Measurements from ENCODE around the gene CREBBP. TPM values are rescaled to one million over a fixed set of nuclear protein-coding genes. Genes with fewer than 3 reads are reported as not detected.

CREBBP gene
- polyA plus RNA-seq, 1 donor (not counting 4 experiments of a cell fraction or from before 2014, with no cell fraction given), result 5.0 TPM

- H3K4me3 ChIP-seq (ENCODE audit: control insufficient read depth in 2 of 3, extremely low read depth in 1 of 3, insufficient read depth in 2 of 3, low read depth in 1 of 3, low read length in 3 of 3), result no peak overlapping the region
- TF ChIP-seq EZH2 (IDR thresholded peaks at IDR 0.05; ENCODE audit: low read length), result no peak
- TF ChIP-seq CTCF (optimal IDR thresholded peaks at IDR 0.05 in 1 of 3, IDR thresholded peaks at IDR 0.05 in 1 of 3, conservative IDR thresholded peaks at IDR 0.05 in 1 of 3; ENCODE audit: extremely low read depth in 1 of 3, insufficient read depth in 2 of 3, low read length in 3 of 3), result no peak
- no peak overlapping the region for H3K4me2 ChIP-seq (ENCODE audit: control insufficient read depth, extremely low read depth, insufficient read depth, low read depth, low read length)
- no peak overlapping the region for H3K9ac ChIP-seq (ENCODE audit: control insufficient read depth, extremely low read depth, insufficient read depth, low read length)
- H3K9me3 ChIP-seq (ENCODE audit: control insufficient read depth, low read depth, low read length), result no peaks in the 10 kb centered on the region
- no peak overlapping the region for H2AFZ ChIP-seq (ENCODE audit: control insufficient read depth, low read length)
- H3K79me2 ChIP-seq (ENCODE audit: control insufficient read depth, insufficient read depth, low read length), result peaks cover 35% of the 10 kb centered on the region
- DNase-seq (ENCODE audit: low read depth, low spot score) (no peak), FAIRE-seq (no peak)
- H3K9me1 ChIP-seq (ENCODE audit: control insufficient read depth, extremely low read depth, insufficient read depth, low read length), result no peaks in the 10 kb centered on the region
- H3K27me3 ChIP-seq (ENCODE audit: control insufficient read depth, extremely low read depth, insufficient read depth, low read length), result no peaks in the 10 kb centered on the region
- no peak overlapping the region for H3K27ac ChIP-seq (ENCODE audit: control insufficient read depth, insufficient read depth, low read length)
- H4K20me1 ChIP-seq (ENCODE audit: control insufficient read depth, extremely low read depth, insufficient read depth, low read length), result no peaks in the 10 kb centered on the region
- peaks cover 4% of the 10 kb centered on the region in 2 experiments for H3K36me3 ChIP-seq (ENCODE audit: control insufficient read depth in 2 of 2, extremely low read depth in 1 of 2, insufficient read depth in 2 of 2, low read length in 2 of 2)
- dilution Hi-C loops (cut with MboI; ENCODE audit: extremely low pct_ligation_motif_present, low sequenced_read_pairs), result no loop called here
- no peaks in the 10 kb centered on the region for H3K4me1 ChIP-seq (ENCODE audit: control insufficient read depth, extremely low read depth, insufficient read depth, low read length)
These were observed 174.1 kb downstream of the CREBBP start for GRCh38 chr16:3706253-3707012.

- H3K4me1 ChIP-seq (ENCODE audit: control insufficient read depth, extremely low read depth, insufficient read depth, low read length), result no peaks in the 10 kb centered on the region
- H3K4me3 ChIP-seq (ENCODE audit: control insufficient read depth in 2 of 3, extremely low read depth in 1 of 3, insufficient read depth in 2 of 3, low read depth in 1 of 3, low read length in 3 of 3), result no peak overlapping the region
- H3K27ac ChIP-seq (ENCODE audit: control insufficient read depth, insufficient read depth, low read length), result no peak overlapping the region
- dilution Hi-C loops (cut with MboI; ENCODE audit: extremely low pct_ligation_motif_present, low sequenced_read_pairs), result no loop called here
- no peaks in the 10 kb centered on the region for H3K9me3 ChIP-seq (ENCODE audit: control insufficient read depth, low read depth, low read length)
- no peak overlapping the region for H3K9ac ChIP-seq (ENCODE audit: control insufficient read depth, extremely low read depth, insufficient read depth, low read length)
- H3K9me1 ChIP-seq (ENCODE audit: control insufficient read depth, extremely low read depth, insufficient read depth, low read length), result no peaks in the 10 kb centered on the region
- no peaks in the 10 kb centered on the region for H4K20me1 ChIP-seq (ENCODE audit: control insufficient read depth, extremely low read depth, insufficient read depth, low read length)
- H3K79me2 ChIP-seq (ENCODE audit: control insufficient read depth, insufficient read depth, low read length), result peaks cover 18% of the 10 kb centered on the region
- no peaks in the 10 kb centered on the region for H3K27me3 ChIP-seq (ENCODE audit: control insufficient read depth, extremely low read depth, insufficient read depth, low read length)
- TF ChIP-seq CTCF (optimal IDR thresholded peaks at IDR 0.05 in 1 of 3, IDR thresholded peaks at IDR 0.05 in 1 of 3, conservative IDR thresholded peaks at IDR 0.05 in 1 of 3; ENCODE audit: extremely low read depth in 1 of 3, insufficient read depth in 2 of 3, low read length in 3 of 3) (no peak), EZH2 (IDR thresholded peaks at IDR 0.05; ENCODE audit: low read length) (no peak)
- peaks cover 0 to 4% of the 10 kb centered on the region in 2 experiments for H3K36me3 ChIP-seq (ENCODE audit: control insufficient read depth in 2 of 2, extremely low read depth in 1 of 2, insufficient read depth in 2 of 2, low read length in 2 of 2)
- no peak overlapping the region for H2AFZ ChIP-seq (ENCODE audit: control insufficient read depth, low read length)
- FAIRE-seq (no peak), DNase-seq (ENCODE audit: low read depth, low spot score) (no peak)
- H3K4me2 ChIP-seq (ENCODE audit: control insufficient read depth, extremely low read depth, insufficient read depth, low read depth, low read length), result no peak overlapping the region
These were observed 178.4 kb downstream of the CREBBP start for GRCh38 chr16:3702082-3702481.
